ENCODE measurements around the gene PRPSAP1.

Gene PRPSAP1, protein sequence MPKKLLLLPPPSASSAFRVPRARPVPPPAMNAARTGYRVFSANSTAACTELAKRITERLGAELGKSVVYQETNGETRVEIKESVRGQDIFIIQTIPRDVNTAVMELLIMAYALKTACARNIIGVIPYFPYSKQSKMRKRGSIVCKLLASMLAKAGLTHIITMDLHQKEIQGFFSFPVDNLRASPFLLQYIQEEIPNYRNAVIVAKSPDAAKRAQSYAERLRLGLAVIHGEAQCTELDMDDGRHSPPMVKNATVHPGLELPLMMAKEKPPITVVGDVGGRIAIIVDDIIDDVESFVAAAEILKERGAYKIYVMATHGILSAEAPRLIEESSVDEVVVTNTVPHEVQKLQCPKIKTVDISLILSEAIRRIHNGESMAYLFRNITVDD

DNA sequence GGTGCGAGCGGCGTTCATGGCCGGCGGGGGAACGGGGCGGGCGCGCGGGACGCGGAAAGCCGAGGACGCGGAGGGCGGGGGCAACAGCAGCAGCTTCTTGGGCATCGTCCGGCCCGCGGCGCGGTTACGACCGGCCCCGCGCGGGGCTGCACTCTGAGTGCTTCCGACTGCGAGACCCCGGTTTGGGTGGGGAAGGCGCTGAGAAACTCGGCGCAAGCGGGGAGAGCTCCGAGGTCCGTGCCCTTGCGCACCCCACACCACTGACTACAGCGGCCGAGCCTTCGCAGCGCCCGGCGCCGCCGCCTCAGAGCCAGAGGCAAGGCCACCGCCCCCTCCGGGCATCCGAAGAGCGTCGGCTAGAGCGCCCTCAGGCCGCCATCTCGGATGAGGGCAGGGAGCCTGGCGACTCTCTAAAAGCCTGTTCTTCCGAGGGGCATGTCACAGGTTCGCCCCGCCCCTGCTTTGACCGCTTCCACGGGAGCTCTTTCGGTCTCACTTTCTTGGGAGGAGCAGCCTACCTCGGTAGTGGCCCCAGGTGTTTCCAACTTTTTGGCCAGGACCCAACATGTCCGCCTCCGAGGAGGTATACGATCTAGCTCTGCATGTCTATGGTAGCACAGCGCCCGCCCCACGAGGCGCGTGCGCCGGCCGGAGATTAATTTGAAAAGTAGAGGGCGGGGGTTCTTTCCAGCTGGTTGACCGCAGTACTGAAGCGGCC is at the start of gene PRPSAP1:
TSS of gene PRPSAP1 (minus strand) at position 318 of the 718 bp plus-strand sequence. CDS start at position 105, 213 bp downstream.
- peak within 1 kb of the TSS; percentile 94 for H3K4me3 Mint-ChIP-seq
- peaks cover 27% of the 10 kb centered on the region for H3K4me1 Mint-ChIP-seq (ENCODE audit: low read depth)
- H3K9me3 Mint-ChIP-seq = no peaks in the 10 kb centered on the region
- H3K36me3 Mint-ChIP-seq (ENCODE audit: low read depth) = peaks cover 4% of the 10 kb centered on the region
- H3K27me3 Mint-ChIP-seq (ENCODE audit: low read depth) = no peaks in the 10 kb centered on the region
- peak within 1 kb of the TSS; percentile 97 for H3K27ac Mint-ChIP-seq
- DNase-seq (ENCODE audit: low spot score) = peak; percentile 84

DNA sequence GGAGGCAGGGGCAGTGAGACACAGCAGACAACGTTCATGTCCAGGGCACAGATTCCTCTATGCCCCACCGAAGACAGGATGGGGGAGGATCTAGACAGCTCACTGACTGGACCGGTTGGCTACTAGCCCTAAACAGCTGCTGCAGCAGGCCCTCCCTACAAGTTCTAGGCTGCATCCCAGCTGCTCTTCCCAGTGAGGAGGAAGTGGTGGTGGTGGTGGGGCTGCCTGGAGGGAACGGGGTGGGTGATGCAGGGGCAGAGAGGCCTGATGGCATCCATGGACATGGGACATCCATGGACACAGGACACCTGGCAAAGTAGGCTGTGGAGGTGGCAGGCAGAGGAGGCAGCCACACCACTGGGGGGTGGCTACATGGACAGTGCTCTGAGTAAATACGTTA is 49.0 kb upstream of the PRPSAP1 start:
- Mint-ChIP-seq H3K4me1 (ENCODE audit: low read depth) (no peaks in the 10 kb centered on the region), H3K27ac (no peak overlapping the region), H3K27me3 (ENCODE audit: low read depth) (no peaks in the 10 kb centered on the region), H3K9me3 (no peaks in the 10 kb centered on the region), H3K36me3 (ENCODE audit: low read depth) (peaks cover 45% of the 10 kb centered on the region), H3K4me3 (no peak overlapping the region)
- DNase-seq (ENCODE audit: low spot score) = no peak

DNA sequence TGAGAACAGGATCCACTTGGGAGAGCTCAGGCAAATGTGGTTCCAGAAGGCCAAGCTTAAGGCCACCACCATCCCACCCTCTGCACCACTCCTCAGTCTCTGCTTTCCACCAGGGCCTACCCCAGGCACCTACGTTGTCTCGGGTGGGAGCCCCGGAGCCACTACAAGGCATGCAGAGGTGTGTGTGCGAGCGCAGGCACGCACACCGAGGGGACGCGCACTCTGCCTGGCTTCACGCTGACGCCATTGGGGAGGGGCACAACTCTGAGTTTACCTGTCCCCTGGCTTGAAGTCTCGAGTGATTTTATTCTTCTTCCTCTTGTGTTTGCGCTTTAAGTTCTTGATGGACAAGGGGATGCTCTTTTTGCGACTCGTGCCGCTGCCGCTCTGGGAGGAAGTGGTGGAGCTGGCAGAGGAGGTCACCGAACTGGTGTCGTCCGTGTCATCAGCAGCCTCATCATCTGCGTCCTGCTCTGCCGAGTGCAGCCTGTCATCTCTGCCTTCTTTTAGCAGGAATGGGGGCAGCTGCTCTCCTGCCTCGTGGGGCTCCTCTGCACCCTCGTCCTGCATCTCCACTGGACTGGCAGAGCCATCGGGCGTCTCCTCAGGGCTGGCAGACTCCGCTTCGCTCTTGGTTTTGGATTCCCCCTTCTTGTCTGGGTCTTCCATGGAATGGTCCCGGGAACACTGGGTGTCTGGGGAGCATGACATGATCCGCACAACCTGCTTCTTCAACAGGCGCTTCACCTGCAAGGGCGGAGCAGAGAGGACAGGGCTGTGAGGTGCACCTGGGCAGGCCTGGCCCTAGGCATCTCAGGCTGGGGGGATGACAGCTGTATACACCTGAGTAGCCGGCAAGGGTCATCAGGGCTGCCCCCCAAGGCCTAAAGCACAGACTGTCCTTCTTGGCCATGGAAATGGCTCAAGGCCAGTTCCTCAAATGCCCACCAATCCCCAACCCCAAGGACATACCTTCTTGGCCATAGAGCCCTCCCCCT is 45.8 kb upstream of the PRPSAP1 start:
- Mint-ChIP-seq H3K9me3 (no peaks in the 10 kb centered on the region), H3K4me3 (no peak overlapping the region), H3K27ac (no peak overlapping the region), H3K4me1 (ENCODE audit: low read depth) (no peaks in the 10 kb centered on the region), H3K27me3 (ENCODE audit: low read depth) (no peaks in the 10 kb centered on the region), H3K36me3 (ENCODE audit: low read depth) (peaks cover 45% of the 10 kb centered on the region)
- DNase-seq (ENCODE audit: low spot score) = no peak

GRCh38 chr17:76398523-76399174 is 44.9 kb upstream of the PRPSAP1 start:
- H3K36me3 Mint-ChIP-seq (ENCODE audit: low read depth) = peaks cover 39% of the 10 kb centered on the region
- no peak overlapping the region for H3K4me3 Mint-ChIP-seq
- H3K27ac Mint-ChIP-seq = no peak overlapping the region

DNA sequence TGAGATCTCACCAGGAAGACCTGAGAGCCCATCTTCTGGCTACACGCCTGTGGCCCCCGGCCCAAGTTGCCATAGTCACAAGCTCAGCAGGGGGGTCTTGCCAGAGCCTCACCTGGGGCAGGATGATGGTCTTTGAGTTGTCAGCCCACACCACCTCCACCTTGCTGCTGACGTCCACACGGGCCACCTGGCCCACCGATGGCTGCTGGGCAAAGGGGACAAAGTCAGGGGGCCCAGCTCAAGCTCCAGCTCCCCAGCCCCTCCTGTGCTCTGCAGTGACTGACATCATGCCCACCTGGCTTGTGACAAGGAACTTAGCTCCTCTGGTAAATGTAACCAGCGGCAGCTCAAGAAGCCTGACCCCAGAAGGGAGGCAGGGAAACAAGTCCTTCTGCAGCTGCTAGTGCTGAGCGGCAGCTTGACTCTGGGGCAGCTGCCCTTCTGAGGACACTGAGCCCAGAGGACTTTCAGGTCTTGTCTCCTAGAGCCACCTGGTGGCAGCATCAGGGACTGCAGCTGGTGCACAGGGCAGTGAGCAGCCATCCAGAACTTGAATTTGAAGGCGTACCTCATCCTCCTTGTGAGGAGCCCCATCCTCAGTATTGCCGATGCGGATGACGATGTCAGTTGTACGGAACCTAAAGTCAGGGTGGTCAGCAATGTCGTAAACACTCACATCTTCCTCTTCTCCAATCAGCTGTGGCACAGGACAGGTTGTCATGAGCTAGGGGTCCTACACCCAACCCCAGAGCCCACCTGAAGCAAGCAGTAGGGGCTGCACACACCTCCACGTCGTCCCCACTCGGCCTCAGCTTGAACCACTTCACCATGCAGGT is 44.2 kb upstream of the PRPSAP1 start:
- Mint-ChIP-seq H3K4me3 (no peak overlapping the region), H3K36me3 (ENCODE audit: low read depth) (peaks cover 40% of the 10 kb centered on the region), H3K27me3 (ENCODE audit: low read depth) (no peaks in the 10 kb centered on the region), H3K4me1 (ENCODE audit: low read depth) (no peaks in the 10 kb centered on the region), H3K27ac (no peak overlapping the region), H3K9me3 (no peaks in the 10 kb centered on the region)
- peak; percentile 69 for DNase-seq (ENCODE audit: low spot score)

More at GRCh38 chr17:76398523-76399174, 44.9 kb upstream of the PRPSAP1 start:
- H3K9me3 Mint-ChIP-seq = no peaks in the 10 kb centered on the region
- H3K27me3 Mint-ChIP-seq (ENCODE audit: low read depth) = no peaks in the 10 kb centered on the region
- no peak for DNase-seq (ENCODE audit: low spot score)
- H3K4me1 Mint-ChIP-seq (ENCODE audit: low read depth) = no peaks in the 10 kb centered on the region

- no peaks in the 10 kb centered on the region for H3K27me3 Mint-ChIP-seq (ENCODE audit: low read depth)
- no peak overlapping the region for H3K4me3 Mint-ChIP-seq
- H3K9me3 Mint-ChIP-seq = no peaks in the 10 kb centered on the region
- H3K27ac Mint-ChIP-seq = no peak overlapping the region
- no peak for DNase-seq (ENCODE audit: low spot score)
- no peaks in the 10 kb centered on the region for H3K4me1 Mint-ChIP-seq (ENCODE audit: low read depth)
- peaks cover 37% of the 10 kb centered on the region for H3K36me3 Mint-ChIP-seq (ENCODE audit: low read depth)
Observed at GRCh38 chr17:76397184-76397583, 43.5 kb upstream of the PRPSAP1 start.

DNA sequence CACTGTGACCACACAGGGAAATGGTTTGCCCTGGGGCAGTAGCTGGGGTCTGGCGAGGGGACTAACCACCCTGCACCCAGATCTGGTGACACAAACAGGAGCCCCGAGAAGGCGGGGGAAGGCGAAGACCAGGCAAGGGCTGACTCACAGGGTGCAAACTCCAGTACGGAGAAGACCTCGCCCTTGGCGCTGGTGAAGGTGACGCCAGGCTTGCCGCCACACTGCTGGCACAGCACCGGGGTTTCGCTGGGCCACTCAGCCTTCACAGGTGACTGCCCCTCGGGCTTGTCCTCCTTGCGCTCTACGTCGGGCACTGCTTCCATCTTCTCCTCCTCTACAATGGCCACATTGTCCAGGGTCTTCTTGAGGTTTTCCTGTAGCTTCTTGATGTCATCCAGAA is 42.3 kb upstream of the PRPSAP1 start:
- H3K4me1 Mint-ChIP-seq (ENCODE audit: low read depth) = no peaks in the 10 kb centered on the region
- no peak overlapping the region for H3K27ac Mint-ChIP-seq
- H3K36me3 Mint-ChIP-seq (ENCODE audit: low read depth) = peaks cover 35% of the 10 kb centered on the region
- H3K27me3 Mint-ChIP-seq (ENCODE audit: low read depth) = no peaks in the 10 kb centered on the region
- no peak for DNase-seq (ENCODE audit: low spot score)
- no peak overlapping the region for H3K4me3 Mint-ChIP-seq
- no peaks in the 10 kb centered on the region for H3K9me3 Mint-ChIP-seq

GRCh38 chr17:76394166-76394565 is 40.5 kb upstream of the PRPSAP1 start:
- H3K27ac Mint-ChIP-seq = no peak overlapping the region
- no peaks in the 10 kb centered on the region for H3K4me1 Mint-ChIP-seq (ENCODE audit: low read depth)
- H3K9me3 Mint-ChIP-seq = no peaks in the 10 kb centered on the region
- no peak overlapping the region for H3K4me3 Mint-ChIP-seq
- H3K27me3 Mint-ChIP-seq (ENCODE audit: low read depth) = no peaks in the 10 kb centered on the region
- no peak for DNase-seq (ENCODE audit: low spot score)
- peaks cover 25% of the 10 kb centered on the region for H3K36me3 Mint-ChIP-seq (ENCODE audit: low read depth)

DNA sequence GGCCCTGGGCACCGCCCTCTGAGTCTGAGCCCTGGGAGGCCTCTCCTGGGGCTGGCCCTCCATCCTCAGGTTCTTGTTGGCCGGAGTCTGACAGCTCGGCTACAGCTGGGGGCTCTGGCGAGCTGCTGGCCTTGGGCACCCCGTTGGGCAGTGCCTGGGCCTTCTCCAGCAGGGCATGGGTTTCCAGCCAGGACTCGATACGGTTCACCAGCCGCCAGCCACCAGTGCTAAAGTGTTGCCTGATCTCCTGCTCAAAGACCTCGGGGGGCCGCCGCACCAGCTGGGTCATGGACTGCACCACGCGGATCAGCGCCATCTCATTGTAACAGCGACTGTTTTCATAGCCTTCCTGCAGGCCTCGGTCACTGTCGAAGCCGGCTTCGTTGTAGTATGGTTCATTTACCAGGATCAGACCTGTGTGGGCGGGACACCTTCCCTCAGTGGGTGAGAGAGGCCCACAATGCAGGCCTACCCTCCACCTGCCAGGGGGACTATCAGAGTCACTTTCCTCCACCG is 37.5 kb upstream of the PRPSAP1 start:
- no peaks in the 10 kb centered on the region for H3K9me3 Mint-ChIP-seq
- no peak overlapping the region for H3K4me3 Mint-ChIP-seq
- H3K27ac Mint-ChIP-seq = no peak overlapping the region
- H3K27me3 Mint-ChIP-seq (ENCODE audit: low read depth) = no peaks in the 10 kb centered on the region
- no peaks in the 10 kb centered on the region for H3K4me1 Mint-ChIP-seq (ENCODE audit: low read depth)
- no peak for DNase-seq (ENCODE audit: low spot score)
- peaks cover 11% of the 10 kb centered on the region for H3K36me3 Mint-ChIP-seq (ENCODE audit: low read depth)

GRCh38 chr17:76390003-76390421 is 36.3 kb upstream of the PRPSAP1 start:
- H3K4me3 Mint-ChIP-seq = no peak overlapping the region
- H3K4me1 Mint-ChIP-seq (ENCODE audit: low read depth) = no peaks in the 10 kb centered on the region
- DNase-seq (ENCODE audit: low spot score) = no peak
- H3K9me3 Mint-ChIP-seq = no peaks in the 10 kb centered on the region
- H3K27ac Mint-ChIP-seq = no peak overlapping the region
- H3K36me3 Mint-ChIP-seq (ENCODE audit: low read depth) = peaks cover 11% of the 10 kb centered on the region
- no peaks in the 10 kb centered on the region for H3K27me3 Mint-ChIP-seq (ENCODE audit: low read depth)

- H3K4me3 Mint-ChIP-seq = no peak overlapping the region
- peaks cover 10% of the 10 kb centered on the region for H3K36me3 Mint-ChIP-seq (ENCODE audit: low read depth)
- no peaks in the 10 kb centered on the region for H3K4me1 Mint-ChIP-seq (ENCODE audit: low read depth)
- peak overlapping the region; percentile 2 for H3K27ac Mint-ChIP-seq
- no peak for DNase-seq (ENCODE audit: low spot score)
- no peaks in the 10 kb centered on the region for H3K27me3 Mint-ChIP-seq (ENCODE audit: low read depth)
- H3K9me3 Mint-ChIP-seq = no peaks in the 10 kb centered on the region
Observed at GRCh38 chr17:76388966-76389888, 35.5 kb upstream of the PRPSAP1 start.

Data from T-helper 2 cell treated with Interferon-gamma antibody and Interleukin-4, amounts not matched to agents 5 μg/mL and 100 μg/mL, for 36 hours (primary cell).